NCI-H2171 treated with DMSO at 0.1 percent for 48 hours (cell line): ENCODE data around the gene KMT2A.

Experiments used
- DNase-seq: peaks from one replicate; lab custom pipeline; 2025; lab: John Stamatoyannopoulos, UW

KMT2A gene

DNA sequence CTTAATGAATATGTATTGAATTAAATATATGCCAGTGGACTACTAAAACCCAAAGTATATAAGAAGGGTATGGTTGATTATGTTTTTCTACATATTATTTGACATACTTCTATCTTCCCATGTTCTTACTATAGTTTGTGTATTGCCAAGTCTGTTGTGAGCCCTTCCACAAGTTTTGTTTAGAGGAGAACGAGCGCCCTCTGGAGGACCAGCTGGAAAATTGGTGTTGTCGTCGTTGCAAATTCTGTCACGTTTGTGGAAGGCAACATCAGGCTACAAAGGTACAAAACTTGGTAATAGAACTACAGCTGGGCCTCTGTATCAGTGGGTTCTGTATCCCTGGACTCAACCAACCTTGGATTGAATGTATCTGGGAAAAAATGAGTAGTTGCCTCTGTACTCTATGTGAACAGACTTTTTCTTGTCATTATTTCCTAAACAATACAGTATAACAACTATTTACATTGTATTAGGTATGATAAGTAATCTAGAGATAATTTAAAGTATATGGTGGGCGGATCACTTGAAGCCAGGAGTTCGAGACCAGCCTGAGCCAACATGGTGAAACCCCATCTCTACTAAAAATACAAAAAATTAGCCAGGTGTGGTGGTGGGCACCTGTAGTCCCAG, 52.3 kb downstream of the KMT2A start:
- peak; percentile 74 for DNase-seq

DNA sequence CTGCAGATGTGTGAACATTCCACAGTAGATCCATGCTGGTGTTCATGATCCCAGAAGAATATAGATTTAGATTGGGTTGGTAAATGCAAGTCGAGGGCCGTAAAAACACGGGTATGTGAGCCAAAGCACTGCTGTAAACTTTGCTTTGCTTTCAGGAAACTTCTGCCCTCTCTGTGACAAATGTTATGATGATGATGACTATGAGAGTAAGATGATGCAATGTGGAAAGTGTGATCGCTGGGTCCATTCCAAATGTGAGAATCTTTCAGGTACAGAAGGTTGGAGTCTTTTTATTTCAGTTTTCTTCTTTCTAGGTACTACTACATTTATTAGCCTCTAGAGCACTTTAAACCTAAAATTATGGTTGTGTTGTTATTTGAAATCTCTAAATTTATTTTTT, 54.7 kb downstream of the KMT2A start:
- no peak for DNase-seq

DNA sequence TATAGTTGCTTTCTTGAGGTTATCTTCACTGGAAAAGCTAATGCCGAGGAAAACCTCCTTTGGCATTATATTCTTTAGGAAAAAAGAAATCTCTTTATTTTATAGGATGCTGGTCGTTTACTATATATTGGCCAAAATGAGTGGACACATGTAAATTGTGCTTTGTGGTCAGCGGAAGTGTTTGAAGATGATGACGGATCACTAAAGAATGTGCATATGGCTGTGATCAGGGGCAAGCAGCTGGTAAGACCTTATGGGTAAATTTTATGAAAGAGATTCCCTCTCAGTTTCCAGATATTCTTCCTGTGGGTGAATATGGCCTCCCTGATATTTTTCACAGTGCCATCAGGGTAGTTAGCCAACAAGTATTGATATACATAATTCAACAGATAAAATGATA, 61.5 kb downstream of the KMT2A start:
- DNase-seq: no peak

DNA sequence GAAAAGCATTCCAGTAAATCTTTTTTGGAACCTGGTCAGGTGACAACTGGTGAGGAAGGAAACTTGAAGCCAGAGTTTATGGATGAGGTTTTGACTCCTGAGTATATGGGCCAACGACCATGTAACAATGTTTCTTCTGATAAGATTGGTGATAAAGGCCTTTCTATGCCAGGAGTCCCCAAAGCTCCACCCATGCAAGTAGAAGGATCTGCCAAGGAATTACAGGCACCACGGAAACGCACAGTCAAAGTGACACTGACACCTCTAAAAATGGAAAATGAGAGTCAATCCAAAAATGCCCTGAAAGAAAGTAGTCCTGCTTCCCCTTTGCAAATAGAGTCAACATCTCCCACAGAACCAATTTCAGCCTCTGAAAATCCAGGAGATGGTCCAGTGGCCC, 66.9 kb downstream of the KMT2A start:
- no peak for DNase-seq

DNA sequence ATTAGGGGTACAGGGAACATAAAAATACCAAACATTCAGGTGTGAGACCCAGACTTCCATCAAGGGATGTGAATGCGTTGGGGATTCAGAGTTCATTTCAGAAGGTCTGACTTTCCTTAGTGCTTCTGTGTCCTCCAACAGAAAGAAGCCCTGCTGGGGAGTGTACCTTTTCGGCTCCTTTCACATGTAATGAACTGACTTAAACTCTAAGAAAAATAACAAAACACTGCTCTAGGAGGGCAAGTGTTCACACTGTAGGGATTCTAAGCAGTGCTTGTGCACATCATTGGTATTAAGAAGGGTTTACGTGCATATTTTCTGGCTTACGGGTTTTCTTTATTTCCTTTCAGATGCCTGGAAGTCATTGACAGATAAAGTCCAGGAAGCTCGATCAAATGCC, 75.3 kb downstream of the KMT2A start:
- no peak for DNase-seq

DNA sequence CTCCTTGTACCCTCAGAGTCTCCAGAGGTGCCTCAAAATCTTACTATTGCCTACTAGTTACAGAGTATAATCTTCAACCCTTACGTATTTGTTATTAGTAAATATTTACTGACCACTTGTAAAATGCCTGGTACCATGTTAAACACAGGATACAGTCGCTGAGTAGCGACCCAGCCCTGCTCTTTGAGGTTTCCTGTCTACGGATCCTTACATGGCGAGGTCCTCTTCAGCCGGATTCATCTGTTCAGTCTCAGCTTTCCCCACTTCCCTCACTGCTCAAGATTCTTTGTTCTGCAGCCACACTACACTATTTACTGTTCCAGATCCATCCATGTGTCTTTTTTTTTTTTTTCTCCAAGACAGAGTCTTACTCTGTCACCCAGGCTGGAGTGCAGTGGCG, 77.8 kb downstream of the KMT2A start:
- DNase-seq: no peak

DNA sequence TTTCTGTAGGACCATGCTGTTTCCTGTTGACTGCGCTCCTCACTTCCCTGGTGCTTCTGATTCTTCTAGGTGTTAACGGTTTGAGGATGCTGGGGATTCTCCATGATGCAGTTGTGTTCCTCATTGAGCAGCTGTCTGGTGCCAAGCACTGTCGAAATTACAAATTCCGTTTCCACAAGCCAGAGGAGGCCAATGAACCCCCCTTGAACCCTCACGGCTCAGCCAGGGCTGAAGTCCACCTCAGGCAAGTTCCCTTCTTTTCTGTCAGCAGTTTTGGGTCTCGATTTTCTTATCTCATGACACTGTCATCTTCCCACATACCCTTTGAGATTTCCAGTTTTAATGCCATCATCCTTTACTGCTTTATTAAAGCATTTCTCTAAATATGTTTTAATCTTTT, 83.3 kb downstream of the KMT2A start:
- no peak for DNase-seq

DNA sequence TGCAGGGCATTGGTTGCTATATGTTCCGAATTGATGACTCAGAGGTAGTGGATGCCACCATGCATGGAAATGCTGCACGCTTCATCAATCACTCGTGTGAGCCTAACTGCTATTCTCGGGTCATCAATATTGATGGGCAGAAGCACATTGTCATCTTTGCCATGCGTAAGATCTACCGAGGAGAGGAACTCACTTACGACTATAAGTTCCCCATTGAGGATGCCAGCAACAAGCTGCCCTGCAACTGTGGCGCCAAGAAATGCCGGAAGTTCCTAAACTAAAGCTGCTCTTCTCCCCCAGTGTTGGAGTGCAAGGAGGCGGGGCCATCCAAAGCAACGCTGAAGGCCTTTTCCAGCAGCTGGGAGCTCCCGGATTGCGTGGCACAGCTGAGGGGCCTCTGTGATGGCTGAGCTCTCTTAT, 85.6 kb downstream of the KMT2A start:
- DNase-seq: no peak

DNA sequence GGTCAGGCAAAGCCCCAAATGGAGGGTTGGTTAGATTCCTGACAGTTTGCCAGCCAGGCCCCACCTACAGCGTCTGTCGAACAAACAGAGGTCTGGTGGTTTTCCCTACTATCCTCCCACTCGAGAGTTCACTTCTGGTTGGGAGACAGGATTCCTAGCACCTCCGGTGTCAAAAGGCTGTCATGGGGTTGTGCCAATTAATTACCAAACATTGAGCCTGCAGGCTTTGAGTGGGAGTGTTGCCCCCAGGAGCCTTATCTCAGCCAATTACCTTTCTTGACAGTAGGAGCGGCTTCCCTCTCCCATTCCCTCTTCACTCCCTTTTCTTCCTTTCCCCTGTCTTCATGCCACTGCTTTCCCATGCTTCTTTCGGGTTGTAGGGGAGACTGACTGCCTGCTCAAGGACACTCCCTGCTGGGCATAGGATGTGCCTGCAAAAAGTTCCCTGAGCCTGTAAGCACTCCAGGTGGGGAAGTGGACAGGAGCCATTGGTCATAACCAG, 86.3 kb downstream of the KMT2A start:
- DNase-seq: no peak

DNA sequence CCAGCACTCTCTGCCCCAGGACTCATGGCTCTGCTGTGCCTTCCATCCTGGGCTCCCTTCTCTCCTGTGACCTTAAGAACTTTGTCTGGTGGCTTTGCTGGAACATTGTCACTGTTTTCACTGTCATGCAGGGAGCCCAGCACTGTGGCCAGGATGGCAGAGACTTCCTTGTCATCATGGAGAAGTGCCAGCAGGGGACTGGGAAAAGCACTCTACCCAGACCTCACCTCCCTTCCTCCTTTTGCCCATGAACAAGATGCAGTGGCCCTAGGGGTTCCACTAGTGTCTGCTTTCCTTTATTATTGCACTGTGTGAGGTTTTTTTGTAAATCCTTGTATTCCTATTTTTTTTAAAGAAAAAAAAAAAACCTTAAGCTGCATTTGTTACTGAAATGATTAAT, 88.1 kb downstream of the KMT2A start:
- DNase-seq: no peak

DNA sequence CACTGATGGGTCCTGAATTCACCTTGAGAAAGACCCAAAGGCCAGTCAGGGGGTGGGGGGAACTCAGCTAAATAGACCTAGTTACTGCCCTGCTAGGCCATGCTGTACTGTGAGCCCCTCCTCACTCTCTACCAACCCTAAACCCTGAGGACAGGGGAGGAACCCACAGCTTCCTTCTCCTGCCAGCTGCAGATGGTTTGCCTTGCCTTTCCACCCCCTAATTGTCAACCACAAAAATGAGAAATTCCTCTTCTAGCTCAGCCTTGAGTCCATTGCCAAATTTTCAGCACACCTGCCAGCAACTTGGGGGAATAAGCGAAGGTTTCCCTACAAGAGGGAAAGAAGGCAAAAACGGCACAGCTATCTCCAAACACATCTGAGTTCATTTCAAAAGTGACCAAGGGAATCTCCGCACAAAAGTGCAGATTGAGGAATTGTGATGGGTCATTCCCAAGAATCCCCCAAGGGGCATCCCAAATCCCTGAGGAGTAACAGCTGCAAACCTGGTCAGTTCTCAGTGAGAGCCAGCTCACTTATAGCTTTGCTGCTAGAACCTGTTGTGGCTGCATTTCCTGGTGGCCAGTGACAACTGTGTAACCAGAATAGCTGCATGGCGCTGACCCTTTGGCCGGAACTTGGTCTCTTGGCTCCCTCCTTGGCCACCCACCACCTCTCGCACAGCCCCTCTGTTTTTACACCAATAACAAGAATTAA, 88.6 kb downstream of the KMT2A start:
- DNase-seq: no peak

DNA sequence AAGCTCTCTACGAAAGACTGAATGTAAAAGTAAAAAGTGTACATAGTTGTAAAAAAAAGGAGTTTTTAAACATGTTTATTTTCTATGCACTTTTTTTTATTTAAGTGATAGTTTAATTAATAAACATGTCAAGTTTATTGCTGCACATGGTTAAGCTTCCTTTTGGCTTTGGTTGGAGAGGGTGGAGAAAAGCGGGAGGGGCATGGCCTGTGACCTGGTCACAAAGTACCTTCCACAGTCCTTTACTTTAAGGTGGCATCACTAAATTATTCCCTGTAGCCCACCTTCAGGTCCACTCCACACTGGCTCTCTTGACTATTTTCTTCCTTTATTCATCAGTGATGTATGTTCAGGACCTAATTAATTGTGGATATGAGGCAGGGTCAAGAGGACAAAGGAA, 90.4 kb downstream of the KMT2A start:
- DNase-seq: no peak

DNA sequence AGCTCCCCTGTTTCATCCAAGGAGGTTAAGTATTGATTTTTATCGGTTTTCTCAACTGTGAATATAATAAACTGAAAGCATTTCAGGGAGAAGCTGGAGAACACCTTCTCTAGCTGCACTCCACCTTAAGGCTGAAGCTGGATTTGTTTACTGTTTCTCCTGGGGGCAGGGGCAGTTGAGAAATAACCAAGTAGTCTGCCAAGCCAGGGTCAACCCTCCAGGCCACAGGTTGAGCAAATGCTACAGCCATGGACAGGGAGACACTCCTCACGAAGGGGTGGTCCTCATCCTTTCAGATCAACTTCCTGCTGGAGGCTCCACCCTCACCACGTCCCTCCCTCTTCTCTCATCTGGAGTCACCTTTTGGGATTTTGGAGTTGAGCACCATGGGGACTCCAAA, 90.8 kb downstream of the KMT2A start, which contains the start of gene TTC36:
Gene TTC36, plus strand, starts transcription at position 366 of the 400 bp plus-strand sequence. Its CDS starts 21 bp downstream, at position 387.
- DNase-seq: no peak

DNA sequence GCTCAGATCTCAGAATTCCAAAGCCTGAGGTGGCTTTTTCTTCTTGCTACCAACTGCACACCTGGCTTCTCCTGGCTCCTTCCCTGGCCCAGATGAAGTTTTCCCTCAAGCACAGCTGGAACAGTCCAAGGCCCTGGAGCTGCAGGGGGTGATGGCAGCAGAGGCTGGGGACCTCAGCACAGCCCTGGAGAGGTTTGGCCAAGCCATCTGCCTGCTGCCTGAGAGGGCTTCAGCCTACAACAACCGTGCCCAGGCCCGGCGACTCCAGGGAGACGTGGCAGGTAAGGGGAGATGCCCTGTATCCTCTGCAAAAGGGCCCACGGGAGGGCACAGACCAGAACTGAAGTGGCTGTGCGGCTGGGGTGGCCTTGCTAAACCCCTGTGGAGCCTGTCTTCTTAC, 92.2 kb downstream of the KMT2A start:
- no peak for DNase-seq

DNA sequence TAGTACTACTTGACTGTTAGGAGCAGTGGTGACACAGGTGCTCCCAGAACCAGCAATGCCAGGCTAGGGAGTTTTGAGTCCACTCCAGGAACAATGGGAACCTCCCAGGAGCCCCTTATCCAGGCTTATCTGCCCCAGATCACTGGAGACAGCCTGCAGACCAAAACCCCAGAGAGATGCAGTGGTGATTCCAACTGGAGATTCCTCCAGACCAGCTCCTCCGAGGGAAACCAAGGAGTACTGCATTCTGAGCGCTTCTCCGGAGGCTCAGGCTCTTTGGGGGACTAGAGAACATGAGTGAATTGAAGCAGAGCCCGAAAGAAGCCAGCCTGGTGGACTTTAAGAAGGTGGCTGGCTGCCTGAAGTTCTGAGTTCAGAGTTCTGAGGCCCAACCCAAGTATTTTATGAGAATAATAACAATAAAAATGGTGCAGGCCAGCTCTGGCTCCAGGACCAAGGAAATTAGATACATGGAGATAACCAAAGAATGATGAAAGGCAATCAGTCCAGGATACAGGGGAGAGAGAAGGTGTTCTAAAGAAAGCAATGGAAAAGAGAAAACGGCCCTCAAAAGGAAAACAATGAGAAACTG, 93.4 kb downstream of the KMT2A start:
- DNase-seq: no peak

DNA sequence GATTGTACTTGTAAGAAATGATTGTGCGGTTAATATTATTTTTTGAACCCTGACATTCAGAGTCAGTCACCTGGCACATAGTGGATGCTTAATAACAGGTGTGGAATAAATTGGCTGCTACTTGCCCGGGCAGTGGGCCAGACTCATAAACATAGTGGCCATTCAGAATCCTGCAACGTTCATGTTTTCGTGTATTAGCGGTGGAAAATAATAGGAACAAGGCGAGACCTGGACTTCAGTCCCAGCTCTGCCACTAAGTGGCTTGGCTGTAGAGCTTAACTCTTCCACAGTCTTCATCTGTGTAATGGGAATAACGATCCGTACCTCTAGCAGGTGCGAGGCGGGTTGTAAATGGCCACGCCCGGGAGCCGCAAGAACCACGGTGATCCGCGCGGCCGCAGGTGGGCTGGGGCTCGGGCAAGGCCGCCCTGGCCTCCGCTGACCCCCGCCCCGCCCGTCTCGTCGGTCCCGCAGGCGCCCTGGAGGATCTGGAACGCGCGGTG, 93.9 kb downstream of the KMT2A start:
- DNase-seq: peak; percentile 18

DNA sequence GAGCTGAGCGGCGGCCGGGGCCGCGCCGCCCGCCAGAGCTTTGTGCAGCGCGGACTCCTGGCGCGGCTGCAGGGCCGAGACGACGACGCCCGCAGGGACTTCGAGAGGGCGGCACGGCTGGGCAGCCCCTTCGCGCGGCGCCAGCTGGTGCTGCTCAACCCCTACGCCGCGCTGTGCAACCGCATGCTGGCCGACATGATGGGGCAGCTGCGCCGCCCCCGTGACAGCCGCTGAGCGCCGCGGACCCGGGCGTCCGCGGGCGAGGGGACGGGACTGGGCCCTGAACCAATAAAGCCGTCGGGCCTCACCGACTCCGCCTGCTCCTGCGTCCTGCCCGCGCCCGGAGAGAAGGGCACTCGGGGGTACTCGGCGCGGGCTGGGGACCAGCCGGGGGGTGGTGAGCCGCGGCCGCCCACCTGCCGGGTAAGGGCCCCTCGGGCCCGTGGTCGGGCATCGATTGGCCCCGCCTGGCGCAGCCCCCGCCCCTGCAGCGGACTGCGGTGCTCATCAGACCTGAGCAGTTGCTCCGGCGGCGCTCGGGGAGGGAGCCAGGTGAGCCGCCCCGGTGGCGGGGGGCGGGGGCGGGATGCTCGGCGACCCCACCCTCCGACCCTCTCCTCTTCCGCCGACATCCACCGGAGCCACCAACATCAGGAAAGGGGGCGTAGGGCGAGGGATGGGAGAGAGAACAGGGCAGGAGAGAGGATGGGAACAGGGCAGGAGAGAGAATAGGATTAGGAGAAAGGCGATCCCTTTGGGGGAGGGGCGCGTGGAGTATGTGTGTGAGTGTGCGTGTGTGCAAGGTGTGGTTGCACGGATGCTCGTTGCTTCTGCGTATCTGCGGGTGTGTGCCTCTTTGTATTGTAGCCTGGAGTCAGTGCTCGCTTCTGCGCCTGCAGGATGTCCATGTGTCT, 94.6 kb downstream of the KMT2A start, which contains the start of gene TMEM25:
Gene TMEM25, plus strand, starts transcription at position 510 of the 914 bp plus-strand sequence. CDS start 610 bp downstream, outside the sequence.
- peak; percentile 61 for DNase-seq

DNA sequence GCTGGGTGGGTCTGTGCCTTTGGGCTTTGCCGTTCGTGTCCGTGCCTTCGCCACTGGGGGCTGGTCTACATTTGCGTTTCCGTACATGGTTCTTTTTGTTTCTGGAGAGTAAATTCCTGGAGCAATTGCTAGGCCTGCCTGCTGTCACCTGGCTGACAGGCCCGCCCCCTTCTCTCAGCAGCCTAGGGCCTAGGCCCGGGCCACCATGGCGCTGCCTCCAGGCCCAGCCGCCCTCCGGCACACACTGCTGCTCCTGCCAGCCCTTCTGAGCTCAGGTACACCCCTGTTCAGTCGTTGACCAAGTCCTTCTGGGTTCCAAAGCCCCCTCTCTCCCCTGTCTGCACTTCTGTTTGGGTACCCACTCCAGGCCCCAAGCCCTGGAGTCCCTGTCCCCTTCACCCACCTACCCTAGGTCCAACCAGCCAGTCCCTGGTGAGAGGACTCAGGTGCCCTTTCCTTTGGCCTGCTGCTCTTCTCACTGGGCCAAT, 95.3 kb downstream of the KMT2A start:
- DNase-seq: no peak

DNA sequence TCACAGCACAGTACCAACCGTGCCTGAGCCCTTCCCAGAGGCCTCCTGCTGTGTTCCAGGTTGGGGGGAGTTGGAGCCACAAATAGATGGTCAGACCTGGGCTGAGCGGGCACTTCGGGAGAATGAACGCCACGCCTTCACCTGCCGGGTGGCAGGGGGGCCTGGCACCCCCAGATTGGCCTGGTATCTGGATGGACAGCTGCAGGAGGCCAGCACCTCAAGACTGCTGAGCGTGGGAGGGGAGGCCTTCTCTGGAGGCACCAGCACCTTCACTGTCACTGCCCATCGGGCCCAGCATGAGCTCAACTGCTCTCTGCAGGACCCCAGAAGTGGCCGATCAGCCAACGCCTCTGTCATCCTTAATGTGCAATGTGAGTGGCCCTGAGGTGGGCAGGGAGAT, 95.8 kb downstream of the KMT2A start:
- no peak for DNase-seq

DNA sequence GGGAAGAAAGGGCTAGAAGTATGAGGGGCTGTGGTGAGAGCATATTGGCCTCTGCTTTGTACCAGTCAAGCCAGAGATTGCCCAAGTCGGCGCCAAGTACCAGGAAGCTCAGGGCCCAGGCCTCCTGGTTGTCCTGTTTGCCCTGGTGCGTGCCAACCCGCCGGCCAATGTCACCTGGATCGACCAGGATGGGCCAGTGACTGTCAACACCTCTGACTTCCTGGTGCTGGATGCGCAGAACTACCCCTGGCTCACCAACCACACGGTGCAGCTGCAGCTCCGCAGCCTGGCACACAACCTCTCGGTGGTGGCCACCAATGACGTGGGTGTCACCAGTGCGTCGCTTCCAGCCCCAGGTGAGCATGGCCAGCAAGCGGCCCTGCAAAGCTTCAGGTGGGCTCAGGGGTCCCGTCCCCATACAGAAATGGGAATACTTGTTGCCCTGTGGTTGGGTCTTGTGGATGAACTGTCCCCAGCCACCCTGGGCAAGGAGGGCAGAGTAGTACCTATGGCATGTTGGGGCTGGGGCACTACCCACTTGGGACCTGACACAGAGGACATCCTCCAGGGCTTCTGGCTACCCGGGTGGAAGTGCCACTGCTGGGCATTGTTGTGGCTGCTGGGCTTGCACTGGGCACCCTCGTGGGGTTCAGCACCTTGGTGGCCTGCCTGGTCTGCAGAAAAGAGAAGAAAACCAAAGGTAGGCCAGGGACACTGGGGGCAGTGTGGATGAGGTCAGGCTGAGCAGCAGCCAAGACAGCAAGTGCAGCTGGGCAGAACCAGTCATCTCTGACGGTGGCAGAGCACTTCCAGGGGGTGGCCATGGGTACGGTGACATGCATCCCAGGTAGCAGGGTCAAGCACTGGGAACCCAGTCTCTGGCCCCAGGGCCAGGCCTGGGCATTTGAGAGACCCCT, 96.8 kb downstream of the KMT2A start:
- DNase-seq: no peak
